ENCODE results near the gene ABHD17A. TPM values are rescaled to one million over a fixed set of nuclear protein-coding genes. Genes with fewer than 3 reads are reported as not detected.

ABHD17A gene
- total RNA-seq, 1 donor from 2014 or later = 73.9 TPM

- no peak overlapping the region for H3K4me3 Mint-ChIP-seq
- H3K27me3 Mint-ChIP-seq (ENCODE audit: low read depth) = no peaks in the 10 kb centered on the region
- no peak for DNase-seq (ENCODE audit: low read depth, low spot score)
- peaks cover 4% of the 10 kb centered on the region for H3K36me3 Mint-ChIP-seq (ENCODE audit: low read depth)
- H3K4me1 Mint-ChIP-seq = peaks cover 9% of the 10 kb centered on the region
- no peak for TF ChIP-seq CTCF (conservative IDR thresholded peaks at IDR 0.05)
- no peaks in the 10 kb centered on the region for H3K9me3 Mint-ChIP-seq
- H3K27ac Mint-ChIP-seq (ENCODE audit: unreplicated experiment) = no peak overlapping the region
Measured at GRCh38 chr19:1909761-1910080, 24.4 kb upstream of the ABHD17A start.

GRCh38 chr19:1908364-1908678 is 23.0 kb upstream of the ABHD17A start:
- Mint-ChIP-seq H3K4me1 (peaks cover 19% of the 10 kb centered on the region), H3K27ac (ENCODE audit: unreplicated experiment) (no peak overlapping the region), H3K27me3 (ENCODE audit: low read depth) (no peaks in the 10 kb centered on the region), H3K36me3 (ENCODE audit: low read depth) (peaks cover 3% of the 10 kb centered on the region), H3K9me3 (no peaks in the 10 kb centered on the region), H3K4me3 (no peak overlapping the region)
- no peak for DNase-seq (ENCODE audit: low read depth, low spot score)
- no peak for TF ChIP-seq CTCF (conservative IDR thresholded peaks at IDR 0.05)

GRCh38 chr19:1907563-1908363 is 22.5 kb upstream of the ABHD17A start:
- H3K36me3 Mint-ChIP-seq (ENCODE audit: low read depth) = no peaks in the 10 kb centered on the region
- no peak overlapping the region for H3K27ac Mint-ChIP-seq (ENCODE audit: unreplicated experiment)
- peaks cover 19% of the 10 kb centered on the region for H3K4me1 Mint-ChIP-seq
- peak overlapping the region; percentile 49 for H3K4me3 Mint-ChIP-seq
- no peak for DNase-seq (ENCODE audit: low read depth, low spot score)
- no peaks in the 10 kb centered on the region for H3K27me3 Mint-ChIP-seq (ENCODE audit: low read depth)
- H3K9me3 Mint-ChIP-seq = no peaks in the 10 kb centered on the region
- TF ChIP-seq CTCF (conservative IDR thresholded peaks at IDR 0.05) = no peak

- Mint-ChIP-seq H3K27me3 (ENCODE audit: low read depth) (no peaks in the 10 kb centered on the region), H3K27ac (ENCODE audit: unreplicated experiment) (no peak overlapping the region)
Measured at GRCh38 chr19:1906985-1907562, 21.8 kb upstream of the ABHD17A start.

GRCh38 chr19:1905863-1906375 is 20.6 kb upstream of the ABHD17A start:
- Mint-ChIP-seq H3K4me1 (peaks cover 19% of the 10 kb centered on the region), H3K27ac (ENCODE audit: unreplicated experiment) (peak overlapping the region; percentile 96), H3K4me3 (peak overlapping the region; percentile 90), H3K27me3 (ENCODE audit: low read depth) (no peaks in the 10 kb centered on the region), H3K36me3 (ENCODE audit: low read depth) (no peaks in the 10 kb centered on the region), H3K9me3 (no peaks in the 10 kb centered on the region)
- TF ChIP-seq CTCF (conservative IDR thresholded peaks at IDR 0.05) = no peak
- DNase-seq (ENCODE audit: low read depth, low spot score) = no peak

More at GRCh38 chr19:1906985-1907562, 21.8 kb upstream of the ABHD17A start:
- no peak for DNase-seq (ENCODE audit: low read depth, low spot score)
- no peaks in the 10 kb centered on the region for H3K9me3 Mint-ChIP-seq
- H3K36me3 Mint-ChIP-seq (ENCODE audit: low read depth) = no peaks in the 10 kb centered on the region
- peaks cover 19% of the 10 kb centered on the region for H3K4me1 Mint-ChIP-seq
- no peak for TF ChIP-seq CTCF (conservative IDR thresholded peaks at IDR 0.05)
- H3K4me3 Mint-ChIP-seq = peak overlapping the region; percentile 78
